Amygdala (tissue), 56 donors: ENCODE results near the gene SETD6.
"Not testable (repeated sequence)": the region's sequence is repeated elsewhere in the genome, so short reads cannot be mapped to it uniquely, and the experiment has no call there.

Source experiments
- DNase-seq, 56 donors: peaks; one replicate each; lab custom pipeline; 2025; lab: John Stamatoyannopoulos, UW

The SETD6 gene

GRCh38 chr16:58535100-58535499 is 19.8 kb downstream of the SETD6 start:
- DNase-seq: no peak

- no peak for DNase-seq
Observed at GRCh38 chr16:58536278-58536677, 21.0 kb downstream of the SETD6 start.

- no peak for DNase-seq
Observed at GRCh38 chr16:58537124-58537906, 22.0 kb downstream of the SETD6 start.

- DNase-seq: no peak
Observed at GRCh38 chr16:58541711-58542110, 26.4 kb downstream of the SETD6 start.

- no peak for DNase-seq
Observed at GRCh38 chr16:58542291-58542690, 27.0 kb downstream of the SETD6 start.

GRCh38 chr16:58543685-58544084 is 28.4 kb downstream of the SETD6 start:
- DNase-seq: no peak

GRCh38 chr16:58548378-58548777 is 33.1 kb downstream of the SETD6 start:
- DNase-seq: no peak

- no peak for DNase-seq
Observed at GRCh38 chr16:58551496-58551895, 36.2 kb downstream of the SETD6 start.

GRCh38 chr16:58556678-58557077 is 41.4 kb downstream of the SETD6 start:
- no peak for DNase-seq

GRCh38 chr16:58563235-58563634 is 47.9 kb downstream of the SETD6 start:
- DNase-seq: no peak

- DNase-seq: no peak
Observed at GRCh38 chr16:58563775-58564174, 48.5 kb downstream of the SETD6 start.

GRCh38 chr16:58565697-58566096 is 50.4 kb downstream of the SETD6 start:
- not testable (repeated sequence) for DNase-seq
